H1 (cell line): ENCODE results near the gene ZIM2. TPM values are rescaled to one million over a fixed set of nuclear protein-coding genes. Genes with fewer than 3 reads are reported as not detected.

Experiments
- CTCF ChIA-PET: fragments of 300-600 bp; sonication (Branson Sonifier 250); formaldehyde crosslinking; loops from one replicate; lab custom pipeline; 2021; ENCODE audit not compliant: partially characterized antibody; lab: Charles Lee
- POLR2A ChIA-PET: fragments of 300-600 bp; sonication (Branson Sonifier 250); formaldehyde crosslinking; loops from one replicate; lab custom pipeline; 2021; ENCODE audit warnings: inconsistent platforms; ENCODE audit not compliant: partially characterized antibody; lab: Charles Lee
- DNase-seq, 2 experiments: peaks; one replicate each; pipeline versions ENCODE4 v3.0.0 to v3.0.0-alpha.2; 2010 to 2022; ENCODE audit warnings: low spot score in 2 of 2, low read depth in 1 of 2, mixed read lengths in 1 of 2
- FAIRE-seq: peaks from 2 replicates; lab custom pipeline; 2011; peaks lifted over from hg19 to GRCh38; lab: Jason Lieb, UNC
- H2AFZ ChIP-seq: 2 replicates; pipeline ENCODE4 v1.8.1; 2012; ENCODE audit warnings: low read length, inconsistent platforms
- H2AK5ac ChIP-seq: 2 replicates; pipeline ENCODE4 v1.6.1; 2013; ENCODE audit warnings: low read depth, low read length
- H2BK120ac ChIP-seq: replicated peaks from 2 replicates; pipeline ENCODE3; 2013; ENCODE audit warnings: low read depth, low read length, inconsistent platforms
- H2BK12ac ChIP-seq: 2 replicates; pipeline ENCODE4 v1.6.1; 2013; ENCODE audit warnings: low read depth, low read length
- H2BK15ac ChIP-seq: 2 replicates; pipeline ENCODE4 v1.6.1; 2013; ENCODE audit warnings: low read length
- H2BK20ac ChIP-seq: 2 replicates; pipeline ENCODE4 v1.6.1; 2013; ENCODE audit warnings: low read length
- H2BK5ac ChIP-seq: 2 replicates; pipeline ENCODE4 v1.6.1; 2013; ENCODE audit warnings: low read depth, low read length
- H3K14ac ChIP-seq: 2 replicates; pipeline ENCODE4 v1.6.1; 2013; ENCODE audit warnings: inconsistent platforms; ENCODE audit not compliant: insufficient read length
- H3K18ac ChIP-seq: 2 replicates; pipeline ENCODE4 v1.6.1; 2013; ENCODE audit warnings: low read length; ENCODE audit errors: extremely low read depth
- H3K23ac ChIP-seq: 2 replicates; pipeline ENCODE4 v1.6.1; 2013; ENCODE audit warnings: inconsistent platforms; ENCODE audit not compliant: insufficient read length
- H3K23me2 ChIP-seq: 2 replicates; pipeline ENCODE4 v1.6.1; 2013; ENCODE audit warnings: low read depth, low read length
- H3K27ac ChIP-seq: 2 replicates; pipeline ENCODE4 v1.6.1; 2011; ENCODE audit warnings: low read depth, low read length, inconsistent platforms
- H3K27me3 ChIP-seq, 4 experiments: replicated peaks in 1 of 4; 1 replicate in 1 of 4; 2 replicates in 3 of 4; pipeline versions ENCODE4 v1.6.1 to v1.8.1; 2011 to 2013; ENCODE audit warnings: low read length in 3 of 4, mild to moderate bottlenecking in 3 of 4, inconsistent platforms in 2 of 4, mixed read lengths in 2 of 4, moderate library complexity in 1 of 4; ENCODE audit not compliant: control insufficient read depth in 3 of 4, insufficient read depth in 3 of 4; ENCODE audit errors: extremely low read depth in 1 of 4
- H3K36me3 ChIP-seq, 4 experiments: 2 replicates each; pipeline versions ENCODE4 v1.6.1 to v1.8.1; 2011 to 2013; ENCODE audit warnings: mild to moderate bottlenecking in 4 of 4, low read length in 3 of 4, moderate library complexity in 2 of 4, control low read depth in 1 of 4, inconsistent platforms in 1 of 4; ENCODE audit not compliant: insufficient read depth in 4 of 4, control insufficient read depth in 2 of 4
- H3K4ac ChIP-seq: replicated peaks from 2 replicates; pipeline ENCODE3; 2013; ENCODE audit warnings: low read length, low read depth, mixed read lengths, inconsistent platforms; ENCODE audit not compliant: insufficient read length
- H3K4me1 ChIP-seq, 4 experiments: replicated peaks in 1 of 4; 1 replicate in 1 of 4; 2 replicates in 3 of 4; pipeline versions ENCODE4 v1.6.1 to v1.8.1; 2011 to 2013; ENCODE audit warnings: low read length in 3 of 4, inconsistent platforms in 2 of 4, mixed read lengths in 1 of 4; ENCODE audit not compliant: insufficient read depth in 4 of 4, control insufficient read depth in 3 of 4
- H3K4me2 ChIP-seq, 2 experiments: 2 replicates each; pipeline versions ENCODE4 v1.6.1 to v1.8.1; 2011 to 2013; ENCODE audit warnings: low read depth in 2 of 2, low read length in 2 of 2, control low read depth in 1 of 2, inconsistent platforms in 1 of 2, mild to moderate bottlenecking in 1 of 2; ENCODE audit not compliant: insufficient read depth in 1 of 2
- H3K4me3 ChIP-seq, 4 experiments: fragments of 200-600, 300-600 bp in 1 of 4; sonication (generic), shearing (Covaris generic), sonication (Bioruptor Twin) in 1 of 4; 2 replicates each; pipeline versions ENCODE4 v1.5.1 to v1.8.1; 2011 to 2016; ENCODE audit warnings: low read length in 4 of 4, low read depth in 3 of 4, control low read depth in 2 of 4, inconsistent platforms in 2 of 4, mild to moderate bottlenecking in 2 of 4, mixed read lengths in 1 of 4, moderate library complexity in 1 of 4; ENCODE audit not compliant: insufficient read depth in 2 of 4; ENCODE audit errors: extremely low read depth in 1 of 4
- H3K56ac ChIP-seq: replicated peaks from 2 replicates; pipeline ENCODE3; 2013; ENCODE audit warnings: low read depth, mild to moderate bottlenecking, mixed read lengths, low read length, inconsistent platforms; ENCODE audit not compliant: insufficient read length
- H3K79me1 ChIP-seq: 2 replicates; pipeline ENCODE4 v1.6.1; 2013; ENCODE audit warnings: low read depth, low read length, control low read depth
- H3K79me2 ChIP-seq, 2 experiments: 2 replicates each; pipeline versions ENCODE4 v1.6.1 to v1.8.1; 2012 to 2013; ENCODE audit warnings: low read length in 2 of 2, mild to moderate bottlenecking in 2 of 2, inconsistent platforms in 1 of 2; ENCODE audit not compliant: insufficient read depth in 2 of 2, control insufficient read depth in 1 of 2
- H3K9ac ChIP-seq, 4 experiments: replicated peaks in 1 of 4; 1 replicate in 1 of 4; 2 replicates in 3 of 4; pipeline versions ENCODE4 v1.6.1 to v1.8.1; 2011 to 2013; ENCODE audit warnings: low read depth in 3 of 4, low read length in 3 of 4, control low read depth in 2 of 4, mild to moderate bottlenecking in 2 of 4, moderate library complexity in 2 of 4, inconsistent platforms in 1 of 4; ENCODE audit errors: extremely low read depth in 1 of 4
- H3K9me3 ChIP-seq, 2 experiments: 2 replicates each; pipeline versions ENCODE4 v1.6.1 to v1.8.1; 2012 to 2013; ENCODE audit warnings: mild to moderate bottlenecking in 2 of 2, moderate library complexity in 2 of 2, control low read depth in 1 of 2, inconsistent platforms in 1 of 2, low read depth in 1 of 2, low read length in 1 of 2, mixed read lengths in 1 of 2; ENCODE audit not compliant: insufficient read depth in 2 of 2
- H4K20me1 ChIP-seq, 2 experiments: replicated peaks in 1 of 2; 2 replicates each; pipeline versions ENCODE3 to v1.8.1; 2011 to 2013; ENCODE audit warnings: inconsistent platforms in 2 of 2, low read length in 2 of 2, mild to moderate bottlenecking in 1 of 2; ENCODE audit not compliant: insufficient read depth in 2 of 2, control insufficient read depth in 1 of 2
- H4K5ac ChIP-seq: 2 replicates; pipeline ENCODE4 v1.6.1; 2013; ENCODE audit warnings: low read length, low read depth, mixed read lengths, inconsistent platforms; ENCODE audit not compliant: insufficient read length
- H4K8ac ChIP-seq: 2 replicates; pipeline ENCODE4 v1.8.0; 2013; ENCODE audit warnings: mild to moderate bottlenecking, moderate library complexity, low read length, inconsistent platforms; ENCODE audit not compliant: insufficient read depth; ENCODE audit errors: extremely low read depth
- H4K91ac ChIP-seq: replicated peaks from 2 replicates; pipeline ENCODE3; 2013; ENCODE audit warnings: low read length, mixed read lengths, inconsistent platforms; ENCODE audit not compliant: insufficient read length
- CEBPB ChIP-seq: IDR thresholded peaks from 2 replicates; pipeline ENCODE4 v1.6.1; 2012; ENCODE audit warnings: low read depth, low read length
- HDAC2 ChIP-seq, 2 experiments: fragments of 300-600 bp in 1 of 2; sonication (generic) in 1 of 2; IDR thresholded peaks; 2 replicates each; pipeline ENCODE4 v1.6.1; 2011 to 2012; ENCODE audit warnings: low read depth in 2 of 2, low read length in 2 of 2, mild to moderate bottlenecking in 2 of 2, moderate library complexity in 2 of 2, borderline replicate concordance in 1 of 2, inconsistent platforms in 1 of 2
- KDM1A ChIP-seq: fragments of 200-600, 300-600 bp; sonication (generic); IDR thresholded peaks from 2 replicates; pipeline ENCODE4 v1.7.1; 2016; ENCODE audit warnings: mild to moderate bottlenecking, low read length, borderline replicate concordance
- KDM5A ChIP-seq: fragments of 200-600 bp; IDR thresholded peaks from 2 replicates; pipeline ENCODE4 v1.7.1; 2012; ENCODE audit warnings: mild to moderate bottlenecking, low read length, inconsistent platforms, mixed read lengths
- PHF8 ChIP-seq: fragments of 200-600 bp; sonication (generic); conservative IDR thresholded peaks from 2 replicates; pipeline ENCODE4 v1.7.1; 2012; ENCODE audit warnings: low read depth, mild to moderate bottlenecking, inconsistent platforms, low read length, moderate library complexity
- POLR2A ChIP-seq, 2 experiments: IDR thresholded peaks; 1 replicate in 1 of 2; 2 replicates in 1 of 2; pipeline ENCODE4 v1.6.1; 2011; ENCODE audit warnings: low read depth in 2 of 2, low read length in 2 of 2, mild to moderate bottlenecking in 2 of 2; ENCODE audit errors: control extremely low read depth in 1 of 2
- SIN3A ChIP-seq, 2 experiments: IDR thresholded peaks in 1 of 2; conservative IDR thresholded peaks in 1 of 2; 2 replicates each; pipeline ENCODE4 v1.6.1; 2011 to 2012; ENCODE audit warnings: low read length in 2 of 2, improper control_type of control experiment in 1 of 2, low read depth in 1 of 2, mild to moderate bottlenecking in 1 of 2
- SIRT6 ChIP-seq: IDR thresholded peaks from one replicate; pipeline ENCODE4 v1.7.1; 2012; ENCODE audit warnings: low read length, inconsistent platforms
- SRF ChIP-seq: IDR thresholded peaks from 2 replicates; pipeline ENCODE4 v1.6.1; 2011; ENCODE audit warnings: mild to moderate bottlenecking, low read depth, low read length, moderate library complexity
- TBP ChIP-seq: IDR thresholded peaks from 2 replicates; pipeline ENCODE4 v1.6.1; 2011; ENCODE audit warnings: low read depth, low read length, improper control_type of control experiment
- ZNF274 ChIP-seq: IDR thresholded peaks from 2 replicates; pipeline ENCODE4 v1.7.0; 2012; ENCODE audit warnings: low read length, borderline replicate concordance; ENCODE audit errors: extremely low read depth
- WGBS, 2 experiments: shearing (Covaris generic) in 1 of 2; methylation state at CpG; one replicate each; pipeline versions ENCODE4 v1.1.6 to v1.1.7; 2013 to 2015; ENCODE audit warnings: low lambda C conversion rate in 2 of 2, mixed read lengths in 2 of 2, inconsistent platforms in 1 of 2, low coverage in 1 of 2, missing lambda C conversion rate in 1 of 2; ENCODE audit not compliant: insufficient replicate concordance in 2 of 2, insufficient coverage in 1 of 2, insufficient read length in 1 of 2; ENCODE audit errors: extremely low coverage in 1 of 2, missing lambda C conversion rate in 1 of 2; 5-methylcytosine and 5-hydroxymethylcytosine counted together
- polyA plus RNA-seq, 7 experiments: library from polyadenylated mRNA; depleted of rRNA in 3 of 7; stranded (reverse) in 5 of 7; unstranded in 2 of 7; fragments of >200 nt in 5 of 7; fragments of 200-250 nt in 2 of 7; gene quantifications; 1 replicate in 5 of 7; 2 replicates in 1 of 7; 4 replicates in 1 of 7; pipeline versions ENCODE4 v1.2.1 to v1.2.3, GENCODE V29; 2011 to 2013; ENCODE audit warnings: missing spikeins in 2 of 7, mixed read lengths in 2 of 7
- total RNA-seq: library from RNA; stranded (reverse); fragmentation: NEBNext Ultra II Directional; extraction: Animal tissue kit (Norgen Biotek cat#: 25700); gene quantifications from 2 replicates; pipeline ENCODE4 v1.2.1, GENCODE V29; 2021
- TF ChIP-seq, protein P1 (sequence below), 3 experiments: IDR thresholded peaks; 1 replicate in 2 of 3; 2 replicates in 1 of 3; pipeline versions ENCODE4 v1.5.1 to v1.6.1; 2011; ENCODE audit warnings: low read length in 3 of 3, mild to moderate bottlenecking in 3 of 3, inconsistent platforms in 2 of 3, low read depth in 1 of 3, moderate library complexity in 1 of 3; ENCODE audit not compliant: insufficient read depth in 1 of 3; ENCODE audit errors: control extremely low read depth in 1 of 3

ZIM2 gene
- total and polyA plus RNA-seq, 2 of the 8 experiments (the other 6 are each of a cell fraction or from before 2014, with no cell fraction given) = not detected

DNA sequence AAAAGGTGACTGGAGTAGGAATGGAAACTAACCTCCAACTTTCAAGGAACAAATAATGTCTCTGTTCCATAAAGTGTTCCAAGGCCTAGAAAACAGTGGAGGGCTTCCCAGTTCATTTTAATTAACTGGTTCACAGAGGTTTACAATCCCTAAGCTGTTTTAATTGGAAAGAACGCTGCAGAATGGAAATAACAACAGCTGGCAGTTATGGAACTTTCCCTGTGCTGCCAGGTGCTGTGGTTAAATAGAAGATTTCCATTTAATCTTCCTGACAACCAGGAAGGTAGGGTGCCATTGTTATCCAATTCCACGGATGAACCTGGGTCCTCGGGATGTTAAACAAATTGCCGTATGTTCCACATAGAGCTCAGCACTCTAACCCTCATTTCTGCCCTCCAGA is 22.2 kb upstream of the ZIM2 start:
- WGBS, 2 experiments = 89% methylated on average over 4 of the region's 4 CpGs; no CpG with 5 or more reads in 1 of the 2 experiments
- H3K14ac ChIP-seq = no peak overlapping the region
- H3K9me3 ChIP-seq = peaks cover 62 to 85% of the 10 kb centered on the region in 2 experiments
- H2AFZ ChIP-seq = no peak overlapping the region
- FAIRE-seq (no peak), DNase-seq (no peak)
- no peak overlapping the region for H3K27ac ChIP-seq
- no peak overlapping the region for H2BK12ac ChIP-seq
- H4K8ac ChIP-seq = no peak overlapping the region
- no peak overlapping the region for H3K23ac ChIP-seq
- no peak overlapping the region for H2BK20ac ChIP-seq
- H3K18ac ChIP-seq = no peak overlapping the region
- no peaks in the 10 kb centered on the region for H3K23me2 ChIP-seq
- H3K56ac ChIP-seq = no peak overlapping the region
- CTCF ChIA-PET = interaction anchor here (0.6 to 1.1 kb wide), 2 partner anchors 10 to 51 kb away, joined by 3 read pairs; no protein-coding TSS in a partner anchor
- no peak overlapping the region for H3K4ac ChIP-seq
- H3K27me3 ChIP-seq = peaks cover 0 to 1% (median 0%) of the 10 kb centered on the region in 4 experiments; a peak in 1 of 7 replicates
- H3K4me2 ChIP-seq = no peak overlapping the region
- no peaks in the 10 kb centered on the region; a peak in 1 of 7 replicates for H3K4me1 ChIP-seq
- no peak overlapping the region for H4K5ac ChIP-seq
- no peak overlapping the region for H3K9ac ChIP-seq
- H2BK15ac ChIP-seq = no peak overlapping the region
- no peaks in the 10 kb centered on the region for H3K79me1 ChIP-seq
- no peaks in the 10 kb centered on the region for H4K20me1 ChIP-seq
- POLR2A ChIA-PET = no interaction called here
- no peak overlapping the region for H3K4me3 ChIP-seq
- no peaks in the 10 kb centered on the region for H3K79me2 ChIP-seq
- H2BK120ac ChIP-seq = no peak overlapping the region
- no peak overlapping the region for H2AK5ac ChIP-seq
- no peak overlapping the region for H2BK5ac ChIP-seq
- no peak overlapping the region for H4K91ac ChIP-seq
- no peaks in the 10 kb centered on the region for H3K36me3 ChIP-seq
- TF ChIP-seq TBP (no peak), HDAC2 (IDR thresholded peaks at IDR 0.05; ENCODE audit: borderline replicate concordance in 1 of 2, low read depth in 2 of 2, low read length in 2 of 2) (no peak), PHF8 (no peak), SIN3A (conservative IDR thresholded peaks at IDR 0.05 in 1 of 2, IDR thresholded peaks at IDR 0.05 in 1 of 2; ENCODE audit: low read depth in 1 of 2, low read length in 2 of 2) (no peak), SRF (no peak), KDM1A (no peak), ZNF274 (no peak), CEBPB (no peak), KDM5A (no peak), POLR2A (IDR thresholded peaks at IDR 0.05; ENCODE audit: control extremely low read depth in 1 of 2, low read depth in 2 of 2, low read length in 2 of 2) (no peak), SIRT6 (no peak)
- TF ChIP-seq, protein P1, sequence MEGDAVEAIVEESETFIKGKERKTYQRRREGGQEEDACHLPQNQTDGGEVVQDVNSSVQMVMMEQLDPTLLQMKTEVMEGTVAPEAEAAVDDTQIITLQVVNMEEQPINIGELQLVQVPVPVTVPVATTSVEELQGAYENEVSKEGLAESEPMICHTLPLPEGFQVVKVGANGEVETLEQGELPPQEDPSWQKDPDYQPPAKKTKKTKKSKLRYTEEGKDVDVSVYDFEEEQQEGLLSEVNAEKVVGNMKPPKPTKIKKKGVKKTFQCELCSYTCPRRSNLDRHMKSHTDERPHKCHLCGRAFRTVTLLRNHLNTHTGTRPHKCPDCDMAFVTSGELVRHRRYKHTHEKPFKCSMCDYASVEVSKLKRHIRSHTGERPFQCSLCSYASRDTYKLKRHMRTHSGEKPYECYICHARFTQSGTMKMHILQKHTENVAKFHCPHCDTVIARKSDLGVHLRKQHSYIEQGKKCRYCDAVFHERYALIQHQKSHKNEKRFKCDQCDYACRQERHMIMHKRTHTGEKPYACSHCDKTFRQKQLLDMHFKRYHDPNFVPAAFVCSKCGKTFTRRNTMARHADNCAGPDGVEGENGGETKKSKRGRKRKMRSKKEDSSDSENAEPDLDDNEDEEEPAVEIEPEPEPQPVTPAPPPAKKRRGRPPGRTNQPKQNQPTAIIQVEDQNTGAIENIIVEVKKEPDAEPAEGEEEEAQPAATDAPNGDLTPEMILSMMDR (IDR thresholded peaks at IDR 0.05; ENCODE audit: control extremely low read depth in 1 of 3, insufficient read depth in 1 of 3, low read depth in 1 of 3, low read length in 3 of 3) = no peak
